ENCODE measurements around the gene ARHGAP27.

ARHGAP27 gene

GRCh38 chr17:45430738-45431530, 1.7 kb downstream of the ARHGAP27 start:
- DNase-seq (ENCODE audit: low read depth), result no peak

DNA sequence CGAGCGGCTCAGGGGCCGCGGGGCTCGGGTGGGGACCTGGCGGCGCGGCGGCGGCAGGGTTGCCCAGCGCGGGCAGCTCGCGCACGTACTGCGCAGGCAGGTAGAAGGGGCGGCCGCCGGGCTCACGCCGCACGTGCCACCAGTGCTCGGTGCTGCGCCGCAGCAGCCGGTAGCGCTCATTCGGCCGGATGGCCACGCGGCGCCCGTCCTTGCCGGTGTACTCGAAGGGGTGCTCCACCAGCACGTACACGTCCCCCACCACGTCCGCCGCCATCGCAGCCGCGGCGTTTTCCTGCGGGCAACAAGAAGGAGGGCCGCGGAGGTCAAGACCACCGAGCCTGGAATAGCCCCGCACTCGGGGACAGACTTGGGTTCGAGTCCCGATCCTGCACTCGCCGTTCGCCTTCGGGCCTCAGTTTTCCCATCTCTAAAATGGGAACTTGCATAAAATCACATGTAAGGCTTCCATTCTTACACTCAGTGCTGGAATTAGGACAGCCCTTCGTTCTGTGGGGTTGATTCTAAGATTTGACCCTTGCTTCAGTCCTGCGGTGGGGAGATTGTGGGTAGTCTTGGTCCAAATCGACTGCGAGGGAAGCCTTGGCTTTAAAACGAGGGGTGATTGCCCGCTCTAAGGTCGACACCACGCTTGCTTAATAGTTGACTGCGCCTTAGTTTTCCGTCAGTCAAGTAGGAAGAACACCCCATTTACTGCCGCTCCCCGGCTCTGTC, 2.5 kb downstream of the ARHGAP27 start:
- no peak for DNase-seq (ENCODE audit: low read depth)

GRCh38 chr17:45429339-45430005, 3.2 kb downstream of the ARHGAP27 start:
- DNase-seq (ENCODE audit: low read depth), result no peak

DNA sequence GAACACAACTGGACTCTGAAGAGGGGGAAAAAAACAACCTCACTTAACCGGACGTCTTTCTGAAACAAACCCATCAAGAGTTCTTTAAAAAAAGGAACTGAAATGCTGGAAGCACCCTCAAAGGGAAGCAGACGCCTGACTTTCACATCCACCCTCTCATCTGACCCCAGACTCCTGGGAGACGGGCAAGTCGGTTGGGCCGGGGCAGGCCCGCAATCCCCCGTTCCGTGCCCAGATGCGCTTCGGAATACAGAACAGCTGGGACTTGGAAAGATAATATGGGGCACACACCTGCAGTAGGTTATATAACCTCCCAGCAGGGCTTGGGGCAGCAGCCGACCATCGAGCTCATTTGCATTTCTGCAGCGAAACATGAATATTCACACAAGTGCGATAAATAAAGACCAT, 3.7 kb downstream of the ARHGAP27 start:
- DNase-seq (ENCODE audit: low read depth), result no peak

DNA sequence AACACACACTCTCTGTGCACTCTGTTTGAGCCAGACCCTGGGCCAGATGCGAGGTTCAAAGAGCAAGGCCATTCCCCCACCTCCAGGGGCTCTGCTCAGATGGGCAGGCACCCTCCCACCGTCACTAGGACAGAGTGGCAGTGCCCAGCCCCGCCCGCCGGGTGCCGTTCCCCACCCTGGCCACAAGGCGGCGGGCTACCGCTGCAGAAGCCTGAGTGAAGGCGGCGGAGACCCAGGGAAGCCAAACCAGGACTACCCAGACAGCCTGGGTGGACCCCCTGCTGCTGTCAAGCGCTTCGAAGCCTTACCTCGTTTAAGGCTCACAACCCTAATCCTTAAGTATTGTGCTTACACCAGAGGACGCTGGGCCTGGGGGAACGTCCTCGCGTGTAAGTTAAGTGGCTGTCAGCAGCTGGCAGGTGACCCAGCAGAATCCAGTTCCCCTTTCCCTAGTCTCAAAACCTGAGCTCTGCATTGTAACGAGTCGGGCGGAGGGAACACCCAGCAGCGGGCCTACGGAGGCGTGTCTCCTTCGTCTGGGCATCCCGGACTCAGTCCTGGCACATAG, 4.5 kb downstream of the ARHGAP27 start:
- no peak for DNase-seq (ENCODE audit: low read depth)

DNA sequence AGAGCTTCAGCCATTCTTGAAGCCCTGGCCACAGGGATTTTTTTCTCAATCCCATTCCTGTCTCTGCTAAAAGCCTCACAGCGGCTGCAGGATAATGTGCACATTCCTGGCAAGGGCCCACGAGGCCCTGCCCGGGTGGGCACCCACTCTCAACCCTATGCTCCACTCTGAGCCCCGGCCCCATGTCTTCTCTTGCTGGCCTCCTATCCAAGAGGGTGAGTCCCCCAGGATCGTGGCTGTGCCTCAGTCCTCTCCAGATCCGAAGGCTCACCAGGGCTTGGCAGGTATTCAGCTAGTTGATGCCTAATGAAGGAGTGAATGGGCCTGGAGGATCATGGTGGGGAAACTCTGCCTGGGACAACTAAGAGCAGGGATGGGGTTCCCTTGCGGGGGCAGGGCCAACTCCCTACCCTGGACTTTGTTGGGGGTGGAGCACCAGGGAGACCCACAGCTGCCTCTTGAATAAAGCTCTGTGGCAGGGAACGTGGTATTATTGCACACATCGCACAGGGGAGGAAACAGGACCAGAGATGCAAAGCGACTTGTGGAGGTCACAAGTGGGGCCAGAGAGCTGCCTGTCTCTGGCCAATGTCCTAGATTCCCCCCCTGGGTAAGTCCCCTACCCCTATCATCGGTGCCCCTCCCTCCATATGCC, 5.4 kb downstream of the ARHGAP27 start:
- DNase-seq (ENCODE audit: low read depth), result no peak

DNA sequence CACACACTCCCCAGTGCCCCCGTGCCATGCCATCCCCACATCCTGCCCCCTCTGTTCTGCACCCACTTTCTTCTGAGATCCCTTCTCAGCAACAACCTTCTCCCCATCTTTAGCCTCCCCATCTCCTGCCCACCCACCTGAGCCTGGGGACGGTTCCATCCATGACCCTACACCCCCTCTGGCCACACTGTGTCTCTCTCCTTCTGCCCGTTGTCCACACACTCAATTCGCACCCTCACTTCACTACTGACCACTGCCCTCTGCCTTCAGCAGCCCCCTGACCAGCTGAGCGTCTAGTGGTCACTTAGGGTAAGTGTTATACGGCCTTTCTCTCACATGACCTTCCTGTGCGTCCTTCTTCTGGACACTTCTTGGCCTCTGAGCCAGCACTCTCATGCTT, 6.1 kb downstream of the ARHGAP27 start:
- DNase-seq (ENCODE audit: low read depth), result no peak

DNA sequence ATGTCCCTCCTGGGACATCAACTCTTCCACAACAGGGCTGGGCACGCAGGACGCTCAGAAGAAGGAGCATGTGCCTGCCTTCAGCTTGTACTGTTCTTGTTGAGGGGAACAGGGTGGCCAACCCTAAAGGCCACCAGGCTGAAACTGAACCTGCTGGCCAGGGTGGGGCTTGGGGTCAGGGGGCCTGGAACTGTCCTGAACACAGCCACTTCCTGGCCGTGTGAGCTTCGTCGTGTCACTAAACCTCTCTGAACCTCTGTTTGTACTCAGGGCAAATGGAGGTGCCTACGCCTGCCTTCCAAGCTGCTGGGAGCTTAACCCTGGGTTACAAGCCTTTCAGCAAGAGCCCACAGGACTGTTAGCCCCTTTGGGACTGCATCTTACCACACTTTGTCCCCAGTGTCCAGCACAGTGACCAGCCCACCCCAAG, 6.7 kb downstream of the ARHGAP27 start:
- no peak for DNase-seq (ENCODE audit: low read depth)

- DNase-seq (ENCODE audit: low read depth), result peak; percentile 89
Measured at GRCh38 chr17:45425125-45425983, 7.3 kb downstream of the ARHGAP27 start.

DNA sequence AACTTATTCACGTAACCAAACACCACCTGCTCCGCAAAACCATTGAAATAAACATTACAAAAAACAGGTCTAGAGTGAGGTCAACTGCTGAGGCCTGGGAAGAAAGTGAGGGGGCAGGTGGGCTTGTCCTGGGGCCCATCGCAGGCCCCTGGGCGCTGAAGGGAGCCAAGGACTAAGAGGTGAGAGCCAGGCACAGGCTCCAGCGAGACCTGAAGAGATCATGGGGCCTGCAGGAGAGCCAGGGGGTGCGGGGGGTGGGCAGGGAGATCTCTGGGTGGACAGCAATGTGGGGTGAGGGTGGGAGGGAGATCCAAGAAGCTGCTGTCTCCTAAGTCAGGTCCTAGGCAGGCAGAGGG, 7.9 kb downstream of the ARHGAP27 start:
- DNase-seq (ENCODE audit: low read depth), result no peak

DNA sequence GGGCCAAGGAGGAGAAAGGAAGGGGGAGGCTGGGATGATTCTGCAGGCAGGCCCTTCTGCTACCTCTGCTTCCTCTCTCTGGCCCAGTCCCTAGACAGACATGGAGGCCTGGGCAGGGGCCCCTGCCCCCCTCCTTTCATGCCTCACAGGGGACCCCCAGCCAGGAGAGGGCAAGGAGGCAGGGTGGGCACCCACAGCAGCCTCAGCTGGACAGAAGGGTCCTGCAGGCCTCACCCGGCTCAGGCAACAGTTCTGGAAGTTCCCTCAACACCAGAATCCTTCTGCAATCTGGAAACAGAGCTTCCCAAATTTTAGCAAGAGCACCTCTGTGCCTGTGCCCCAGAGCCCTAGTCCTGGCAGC, 8.7 kb downstream of the ARHGAP27 start:
- no peak for DNase-seq (ENCODE audit: low read depth)

GRCh38 chr17:45423304-45423974, 9.2 kb downstream of the ARHGAP27 start:
- DNase-seq (ENCODE audit: low read depth), result no peak

DNA sequence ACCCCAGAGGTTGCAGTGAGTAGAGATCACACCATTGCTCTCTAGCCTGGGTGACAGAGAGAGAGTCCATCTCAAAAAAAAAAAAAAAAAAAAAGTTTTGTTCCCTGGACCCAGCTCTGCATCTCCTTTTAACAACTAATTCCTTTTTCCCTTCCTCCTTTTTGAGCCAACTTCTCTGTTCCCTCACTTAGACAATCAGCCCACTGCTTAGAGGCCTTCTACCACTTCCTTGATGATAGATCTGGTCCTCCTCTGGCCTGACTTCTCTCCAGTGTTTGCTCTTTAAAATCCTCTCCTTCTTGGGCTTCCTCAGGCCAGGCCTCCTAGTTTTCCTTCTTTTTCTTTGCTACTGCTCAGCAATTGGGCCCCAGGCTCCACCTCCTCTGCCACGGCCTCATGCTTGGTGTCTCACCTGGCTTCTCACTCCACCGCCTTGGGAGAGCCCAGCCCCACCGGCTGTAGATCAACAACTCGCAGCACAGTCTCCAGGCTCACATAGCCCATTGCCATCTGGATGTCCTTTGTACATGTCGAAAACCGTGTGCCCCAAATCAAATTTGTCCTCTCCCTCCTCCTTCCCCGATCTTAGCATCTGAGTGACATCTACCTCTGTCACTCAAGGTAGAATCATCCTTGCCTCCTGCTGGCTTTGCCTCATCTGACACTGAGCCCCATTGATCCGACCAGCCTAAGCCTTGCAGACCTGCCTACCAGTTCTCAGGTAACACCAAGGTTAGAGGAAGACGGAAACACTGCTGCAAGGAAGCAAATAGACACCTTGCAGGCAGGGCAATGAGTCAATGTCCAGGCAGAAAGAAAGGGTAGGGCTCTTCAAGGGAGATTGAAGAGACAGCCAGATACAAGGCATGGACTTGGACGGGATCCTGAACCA, 17.4 kb downstream of the ARHGAP27 start:
- DNase-seq (ENCODE audit: low read depth), result no peak

DNA sequence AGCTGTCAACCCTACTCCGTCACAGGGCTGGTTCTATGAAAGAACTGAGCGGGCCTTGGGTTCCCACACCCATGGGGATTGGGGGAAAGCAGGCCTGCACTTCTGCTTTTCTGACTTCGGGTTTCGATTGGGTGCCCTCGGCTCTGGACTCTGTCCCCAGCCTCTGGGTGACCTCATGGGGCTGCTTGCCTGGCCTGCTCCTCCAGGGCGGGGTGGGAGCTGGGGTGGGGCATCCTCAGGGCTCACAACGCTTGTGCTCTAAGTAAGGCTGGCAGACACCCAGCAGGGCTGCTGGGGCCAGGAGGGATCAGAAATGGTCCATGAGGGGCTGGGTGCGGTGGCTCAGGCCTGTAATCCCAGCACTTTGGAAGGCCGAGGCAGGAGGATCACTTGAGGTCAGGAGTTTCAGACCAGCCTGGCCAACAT, 19.2 kb downstream of the ARHGAP27 start:
- no peak for DNase-seq (ENCODE audit: low read depth)

DNA sequence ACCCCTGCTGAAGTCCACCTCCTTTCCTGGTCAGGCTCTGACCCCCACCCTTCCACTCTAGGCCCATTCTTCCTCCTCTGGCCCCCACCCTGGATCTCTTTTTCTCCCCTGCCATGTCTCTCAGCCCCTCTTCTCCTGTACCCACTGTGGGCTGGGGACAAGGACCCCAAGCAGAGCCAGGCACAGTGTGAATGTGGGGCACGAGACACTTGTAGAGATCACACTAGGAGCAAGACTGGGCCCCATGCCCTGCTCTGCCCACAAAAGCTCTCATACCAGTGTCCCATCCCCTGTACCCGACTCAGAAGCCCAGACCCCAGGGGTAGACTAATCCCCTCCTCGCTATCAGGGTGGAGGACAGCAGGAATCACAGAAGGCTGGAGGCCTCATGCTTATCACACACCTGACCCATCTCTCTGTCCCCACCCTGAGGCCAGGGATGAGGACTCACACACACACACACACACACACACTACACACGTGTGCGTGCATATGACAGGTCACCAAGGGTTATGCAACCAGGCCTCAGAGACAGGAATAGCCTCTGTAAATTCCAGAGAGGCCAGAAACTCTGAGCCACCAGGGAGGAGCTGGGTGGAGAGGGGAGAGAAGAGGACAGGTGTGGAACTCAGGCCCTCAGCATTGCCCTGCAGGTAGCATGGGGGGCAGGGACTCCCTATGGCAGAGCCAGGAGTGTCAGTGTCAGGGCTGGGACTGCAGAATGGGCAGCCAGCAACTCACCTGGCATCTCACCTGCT, 21.1 kb downstream of the ARHGAP27 start:
- DNase-seq (ENCODE audit: low read depth), result no peak

- peak; percentile 99 for DNase-seq (ENCODE audit: low read depth)
Measured at GRCh38 chr17:45410144-45411091, 22.3 kb downstream of the ARHGAP27 start.

- DNase-seq (ENCODE audit: low read depth), result peak; percentile 83
Measured at GRCh38 chr17:45409659-45410076, 23.0 kb downstream of the ARHGAP27 start.

All from CMK (cell line).